Heart right ventricle (tissue), 16 donors: ENCODE results near the gene RNF144A. TPM values are rescaled to one million over a fixed set of nuclear protein-coding genes. Genes with fewer than 3 reads are reported as not detected.

Experiments used
- ATAC-seq, 8 donors: fragments of 200-7000 bp; cut with Tn5 transposase; one replicate each; pipeline ENCODE4 v1.9.1; 2020; ENCODE audit warnings: mild to moderate bottlenecking in 8 of 8, moderate library complexity in 8 of 8, moderate number of reproducible peaks in 1 of 8
- DNase-seq, 2 donors: peaks; one replicate each; pipeline ENCODE4 v3.0.0-alpha.2; 2020
- H3K27ac ChIP-seq, 10 donors: fragments of 200-600 bp; sonication (generic) in 2 of 10; one replicate each; pipeline versions ENCODE4 v1.5.0 to v1.8.0; 2020 to 2022; ENCODE audit warnings: mild to moderate bottlenecking in 3 of 10
- H3K27me3 ChIP-seq, 7 donors: fragments of 200-600 bp; one replicate each; pipeline ENCODE4 v1.8.0; 2021 to 2022; ENCODE audit warnings: mild to moderate bottlenecking in 2 of 7
- H3K36me3 ChIP-seq, 9 donors: fragments of 200-600 bp; sonication (generic) in 1 of 9; one replicate each; pipeline versions ENCODE4 v1.5.0 to v1.8.0; 2020 to 2022; ENCODE audit warnings: mild to moderate bottlenecking in 2 of 9
- H3K4me1 ChIP-seq, 9 donors: fragments of 200-600 bp; sonication (generic) in 1 of 9; one replicate each; pipeline versions ENCODE4 v1.5.0 to v1.8.0; 2020 to 2022; ENCODE audit warnings: mild to moderate bottlenecking in 4 of 9
- H3K4me3 ChIP-seq, 10 donors: fragments of 200-600 bp; sonication (generic) in 2 of 10; one replicate each; pipeline versions ENCODE4 v1.5.0 to v1.8.0; 2020 to 2022; ENCODE audit warnings: mild to moderate bottlenecking in 7 of 10, moderate library complexity in 2 of 10
- H3K9me3 ChIP-seq, 11 donors: fragments of 200-600 bp in 10 of 11; sonication (generic) in 2 of 11; one replicate each; pipeline versions ENCODE4 v1.5.0 to v1.8.0; 2013 to 2022; ENCODE audit warnings: mild to moderate bottlenecking in 2 of 11, control low read depth in 1 of 11, moderate library complexity in 1 of 11
- WGBS, 2 donors: extraction: QIAGEN DNeasy Blood & Tissue Kit; methylation state at CpG; one replicate each; pipeline ENCODE4 v1.1.7; 2013; ENCODE audit warnings: inconsistent platforms in 1 of 2; 5-methylcytosine and 5-hydroxymethylcytosine counted together
- intact Hi-C, 10 donors: fragments of 100-400 bp; cut with DNase I; formaldehyde crosslinking; loops; one replicate each; pipeline versions ENCODE4 v1.11.1 to v1.14.2; 2022
- polyA plus RNA-seq, 2 donors: library from polyadenylated mRNA; stranded (reverse); fragments of 200-250 nt; gene quantifications; one replicate each; pipeline ENCODE4 v1.2.3, GENCODE V29; 2013
- total RNA-seq, 10 donors: library from RNA; stranded (reverse); fragmentation: NEBNext Ultra II Directional in 3 of 10; extraction: Animal tissue kit (Norgen Biotek cat#: 25700) in 3 of 10; gene quantifications; one replicate each; pipeline versions ENCODE4 v1.2.1 to v1.2.4, GENCODE V29; 2021 to 2023
- TF ChIP-seq, protein P1 (sequence below), 9 donors: fragments of 200-600 bp; sonication (generic) in 2 of 9; IDR thresholded peaks; one replicate each; pipeline versions ENCODE4 v1.5.0 to v1.8.0; 2021 to 2022; ENCODE audit warnings: antibody characterized with exemption in 9 of 9, mild to moderate bottlenecking in 5 of 9, moderate library complexity in 1 of 9
- donor health status: Arrhythmogenic right ventricular cardiomyopathy.
- donor health status: ischemic (EF 13 %, LVEDD 7.1; RV severe dilation, severe dysfunction).
- donor health status: healthy with polysubstance abuse.
- donor health status: DM: no; HTN: yes; CAD: no.
- donor health status: DM: no; HTN: no; CAD: no.
- donor health status: ischemic (EF 25% LVEDD 6.9; RV normal size, moderate dysfunction).
- donor health status: ischemic (EF 25% LVEDD 5.7; RV mildly dilated, moderate dysfunction).
- donor health status: healthy.
- donor health status: DM: yes; HTN: yes; CAD: no.
- donor health status: Ischemic cardiomyopathy.
- donor health status: ischemic (EF 35%, LVEDD 5.7; RV mildly dilated, moderate dysfunction).
- donor health status: nonischemic (EF 11% LVEDD 7.7; RV severe dilation, severe dysfunction).
- donor health status: DM: yes; HTN: yes; CAD: no.
- donor health status: PGD.
- donor health status: ischemic (EF 29% LVEDD 5.4; RV normal size, mild dysfunction).
- donor health status: nonischemic (EF 23%, LVEDD 6.1; RV moderate dilation, normal function).

The RNF144A gene
- total and polyA plus RNA-seq, 12 donors: 3.6 to 19.7 (median 11.6) TPM

DNA sequence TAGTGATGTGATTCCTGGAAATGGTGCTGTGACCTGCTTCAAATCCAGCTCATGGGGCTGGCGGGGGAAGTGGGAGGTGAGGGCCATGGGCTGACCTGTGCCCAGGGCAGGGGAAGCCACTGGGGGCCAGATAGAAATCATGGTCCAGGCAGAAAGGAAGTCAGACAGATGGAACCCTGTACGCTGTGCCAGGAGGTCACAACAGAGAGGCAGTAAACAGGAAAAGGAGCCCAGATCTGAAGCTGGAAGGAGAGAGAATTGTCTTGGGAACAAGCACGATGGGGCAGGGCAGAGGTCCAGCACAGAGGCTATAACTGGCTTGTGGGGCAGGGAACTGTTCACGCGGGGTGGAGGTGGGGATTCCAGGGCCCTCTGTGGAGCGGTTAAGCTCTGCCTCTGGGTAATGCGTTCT is 76.0 kb downstream of the RNF144A start:
- Histone ChIP-seq H3K27ac (peak overlapping the region; percentile 28 to 82 (median 66)), H3K27me3 (no peaks in the 10 kb centered on the region), H3K4me3 (no peak overlapping the region), H3K9me3 (peaks cover 0 to 4% (median 0%) of the 10 kb centered on the region in 11 donors), H3K36me3 (peaks cover 0 to 29% (median 0%) of the 10 kb centered on the region in 9 donors), H3K4me1 (peaks cover 0 to 46% (median 34%) of the 10 kb centered on the region in 9 donors)
- TF ChIP-seq, protein P1, sequence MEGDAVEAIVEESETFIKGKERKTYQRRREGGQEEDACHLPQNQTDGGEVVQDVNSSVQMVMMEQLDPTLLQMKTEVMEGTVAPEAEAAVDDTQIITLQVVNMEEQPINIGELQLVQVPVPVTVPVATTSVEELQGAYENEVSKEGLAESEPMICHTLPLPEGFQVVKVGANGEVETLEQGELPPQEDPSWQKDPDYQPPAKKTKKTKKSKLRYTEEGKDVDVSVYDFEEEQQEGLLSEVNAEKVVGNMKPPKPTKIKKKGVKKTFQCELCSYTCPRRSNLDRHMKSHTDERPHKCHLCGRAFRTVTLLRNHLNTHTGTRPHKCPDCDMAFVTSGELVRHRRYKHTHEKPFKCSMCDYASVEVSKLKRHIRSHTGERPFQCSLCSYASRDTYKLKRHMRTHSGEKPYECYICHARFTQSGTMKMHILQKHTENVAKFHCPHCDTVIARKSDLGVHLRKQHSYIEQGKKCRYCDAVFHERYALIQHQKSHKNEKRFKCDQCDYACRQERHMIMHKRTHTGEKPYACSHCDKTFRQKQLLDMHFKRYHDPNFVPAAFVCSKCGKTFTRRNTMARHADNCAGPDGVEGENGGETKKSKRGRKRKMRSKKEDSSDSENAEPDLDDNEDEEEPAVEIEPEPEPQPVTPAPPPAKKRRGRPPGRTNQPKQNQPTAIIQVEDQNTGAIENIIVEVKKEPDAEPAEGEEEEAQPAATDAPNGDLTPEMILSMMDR (IDR thresholded peaks at IDR 0.05): no peak
- ATAC-seq (peak; percentile 68 to 86 (median 82)), DNase-seq (peak; percentile 73 to 80)
- whole genome bisulfite sequencing, 2 donors: 28 to 46% methylated on average over 7 of the region's 7 CpGs
- intact Hi-C loops: loop anchor here in 1 of 10 donors (5.0 kb wide), 1 partner anchor 36 kb away; no protein-coding TSS in a partner anchor

DNA sequence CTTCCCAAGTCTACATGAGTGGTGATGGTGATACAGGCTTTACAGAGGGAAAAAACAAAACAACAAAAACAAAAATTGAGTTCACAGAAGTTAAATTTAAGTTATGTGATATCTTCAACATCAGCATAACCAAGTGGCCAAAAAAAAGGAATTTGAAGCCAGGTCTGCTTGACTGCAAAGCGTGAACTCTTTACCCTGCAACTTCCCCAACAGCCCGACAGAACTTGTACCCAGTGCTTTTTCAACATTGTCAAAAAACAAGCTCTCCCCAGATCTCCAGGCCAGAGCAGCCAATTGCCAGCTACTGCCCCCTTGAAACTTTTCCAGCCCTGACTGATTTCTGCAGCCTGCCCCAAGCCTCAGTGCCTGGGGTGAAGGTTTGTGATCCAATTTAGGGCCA is 76.7 kb downstream of the RNF144A start:
- intact Hi-C loops: loop anchor here in 1 of 10 donors (5.0 kb wide), 1 partner anchor 37 kb away; no protein-coding TSS in a partner anchor
- no peak overlapping the region for H3K4me3 ChIP-seq
- no peaks in the 10 kb centered on the region for H3K27me3 ChIP-seq
- peaks cover 0 to 47% (median 40%) of the 10 kb centered on the region in 9 donors for H3K4me1 ChIP-seq
- H3K36me3 ChIP-seq: peaks cover 0 to 29% (median 0%) of the 10 kb centered on the region in 9 donors
- ATAC-seq (no peak), DNase-seq (no peak)
- WGBS, 2 donors: 58 to 70% methylated on average over 2 of the region's 2 CpGs
- peaks cover 0 to 4% (median 0%) of the 10 kb centered on the region in 11 donors for H3K9me3 ChIP-seq
- H3K27ac ChIP-seq: peak overlapping the region in 9 of 10 donors; percentile 54 to 82 (median 70)
- TF ChIP-seq, protein P1 (IDR thresholded peaks at IDR 0.05): no peak

DNA sequence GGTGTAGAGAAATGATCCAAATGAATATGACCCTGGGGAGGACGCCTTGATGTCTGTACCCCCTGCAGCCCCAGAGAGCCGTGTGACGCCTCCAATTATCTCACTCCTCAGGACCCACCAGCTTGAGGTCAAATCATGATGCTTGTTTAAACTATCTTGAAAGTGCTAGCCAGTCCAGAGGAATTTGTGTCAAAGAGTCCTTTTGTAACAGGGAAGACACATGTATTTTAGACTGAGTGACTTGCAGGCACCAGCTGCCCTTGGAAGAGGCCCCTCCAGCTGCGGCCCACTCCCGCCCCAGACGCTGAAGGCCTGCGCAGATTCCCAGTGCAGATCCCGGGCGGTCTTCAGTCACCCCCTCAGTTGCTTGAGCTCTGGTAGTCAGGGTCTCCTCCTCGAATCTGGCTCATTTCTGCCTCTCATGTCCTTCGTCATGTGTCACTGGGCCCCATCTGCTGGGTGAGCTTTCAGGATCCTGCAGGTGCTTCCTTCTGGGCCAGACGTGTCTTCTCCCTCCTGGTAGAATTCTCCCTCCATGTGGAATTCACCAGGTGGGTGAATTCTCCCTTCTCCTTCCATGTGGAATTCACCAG is 77.4 kb downstream of the RNF144A start:
- H3K4me3 ChIP-seq: no peak overlapping the region
- intact Hi-C loops: loop anchor here in 1 of 10 donors (5.0 kb wide), 1 partner anchor 37 kb away; no protein-coding TSS in a partner anchor
- DNase-seq (no peak), ATAC-seq (peak in 2 of 8 donors; percentile 8 to 26)
- H3K27ac ChIP-seq: peak overlapping the region in 6 of 10 donors; percentile 45 to 82 (median 70)
- TF ChIP-seq, protein P1 (IDR thresholded peaks at IDR 0.05): no peak
- 87 to 89% methylated on average over 12 of the region's 12 CpGs for WGBS, 2 donors
- peaks cover 0 to 29% (median 0%) of the 10 kb centered on the region in 9 donors for H3K36me3 ChIP-seq
- H3K4me1 ChIP-seq: peaks cover 0 to 53% (median 46%) of the 10 kb centered on the region in 9 donors
- no peaks in the 10 kb centered on the region for H3K27me3 ChIP-seq
- peaks cover 0 to 4% (median 0%) of the 10 kb centered on the region in 11 donors for H3K9me3 ChIP-seq

DNA sequence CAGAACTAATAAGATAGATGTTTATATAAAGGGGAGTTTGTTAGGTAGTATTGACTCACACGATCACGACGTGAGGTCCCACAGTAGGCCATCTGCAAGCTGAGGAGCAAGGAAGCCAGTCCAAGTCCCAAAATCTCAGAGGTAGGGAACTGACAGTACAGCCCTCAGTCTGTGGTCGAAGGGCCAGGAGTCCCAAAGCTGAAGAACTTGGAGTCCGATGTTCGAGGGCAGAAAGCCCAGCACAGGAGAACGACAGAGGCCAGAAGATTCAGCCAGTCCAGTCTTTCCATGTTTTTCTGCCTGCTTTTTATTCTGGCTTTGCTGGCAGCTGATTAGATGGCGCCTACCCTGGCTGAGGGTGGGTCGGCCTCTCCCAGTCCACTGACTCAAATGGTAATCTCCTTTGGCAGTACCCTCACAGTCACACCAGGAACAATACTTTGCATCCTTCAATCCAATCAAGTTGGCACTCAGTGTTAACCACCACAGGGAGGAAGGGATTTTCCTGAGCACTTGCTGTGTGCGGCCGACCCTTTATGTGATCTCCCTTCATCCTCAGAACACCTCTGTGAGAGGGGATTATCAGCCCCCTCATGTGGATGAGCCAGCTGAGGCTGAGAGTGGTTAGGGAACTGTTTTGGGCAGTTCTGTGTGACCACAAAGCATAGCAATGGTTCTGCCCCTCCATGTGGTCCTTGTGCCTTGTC is 78.3 kb downstream of the RNF144A start:
- H3K4me1 ChIP-seq: peaks cover 0 to 56% (median 47%) of the 10 kb centered on the region in 9 donors
- TF ChIP-seq, protein P1 (IDR thresholded peaks at IDR 0.05): no peak
- H3K4me3 ChIP-seq: no peak overlapping the region
- peak overlapping the region in 3 of 10 donors; percentile 8 to 82 (median 45) for H3K27ac ChIP-seq
- ATAC-seq (peak in 2 of 8 donors; percentile 30 to 54), DNase-seq (no peak)
- H3K9me3 ChIP-seq: peaks cover 0 to 4% (median 0%) of the 10 kb centered on the region in 11 donors
- H3K36me3 ChIP-seq: peaks cover 0 to 29% (median 0%) of the 10 kb centered on the region in 9 donors
- 77 to 89% methylated on average over 11 of the region's 11 CpGs for WGBS, 2 donors
- no peaks in the 10 kb centered on the region for H3K27me3 ChIP-seq
- intact Hi-C loops: no loop called here
